Neural cell (in vitro differentiated cells): Measurements from ENCODE around the gene ARF4.

Experiments
- TAF1 ChIP-seq: IDR thresholded peaks from 2 replicates; pipeline ENCODE4 v1.6.1; 2012; ENCODE audit warnings: low read depth
- TF ChIP-seq, protein P1 (sequence below): fragments of 450-650 bp; IDR thresholded peaks from 2 replicates; pipeline ENCODE4 v1.5.1; 2014; ENCODE audit warnings: antibody characterized with exemption, mild to moderate bottlenecking, moderate library complexity; ENCODE audit not compliant: poor library complexity, severe bottlenecking

DNA sequence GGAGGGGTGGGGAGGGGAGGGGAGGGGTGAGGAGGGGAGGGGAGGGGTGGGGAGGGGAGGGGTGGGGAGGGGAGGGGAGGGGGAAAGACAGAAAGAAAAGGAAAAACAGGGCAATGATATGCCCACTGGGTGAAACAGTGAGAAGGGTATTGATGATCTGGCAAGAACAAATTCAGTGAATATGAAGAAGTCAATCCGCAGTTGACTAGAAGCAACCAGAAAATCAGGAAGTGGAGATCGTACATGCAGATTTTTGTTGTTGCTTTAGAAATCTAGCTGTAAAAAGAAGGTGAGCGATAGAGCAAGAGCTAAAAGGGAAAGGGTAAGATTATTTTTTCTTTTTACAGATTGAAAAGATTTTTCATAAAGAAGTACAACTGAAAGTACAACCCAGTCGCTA lies 47.6 kb upstream of the ARF4 start:
- TF ChIP-seq, protein P1, sequence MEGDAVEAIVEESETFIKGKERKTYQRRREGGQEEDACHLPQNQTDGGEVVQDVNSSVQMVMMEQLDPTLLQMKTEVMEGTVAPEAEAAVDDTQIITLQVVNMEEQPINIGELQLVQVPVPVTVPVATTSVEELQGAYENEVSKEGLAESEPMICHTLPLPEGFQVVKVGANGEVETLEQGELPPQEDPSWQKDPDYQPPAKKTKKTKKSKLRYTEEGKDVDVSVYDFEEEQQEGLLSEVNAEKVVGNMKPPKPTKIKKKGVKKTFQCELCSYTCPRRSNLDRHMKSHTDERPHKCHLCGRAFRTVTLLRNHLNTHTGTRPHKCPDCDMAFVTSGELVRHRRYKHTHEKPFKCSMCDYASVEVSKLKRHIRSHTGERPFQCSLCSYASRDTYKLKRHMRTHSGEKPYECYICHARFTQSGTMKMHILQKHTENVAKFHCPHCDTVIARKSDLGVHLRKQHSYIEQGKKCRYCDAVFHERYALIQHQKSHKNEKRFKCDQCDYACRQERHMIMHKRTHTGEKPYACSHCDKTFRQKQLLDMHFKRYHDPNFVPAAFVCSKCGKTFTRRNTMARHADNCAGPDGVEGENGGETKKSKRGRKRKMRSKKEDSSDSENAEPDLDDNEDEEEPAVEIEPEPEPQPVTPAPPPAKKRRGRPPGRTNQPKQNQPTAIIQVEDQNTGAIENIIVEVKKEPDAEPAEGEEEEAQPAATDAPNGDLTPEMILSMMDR, result no peak
- TF ChIP-seq TAF1, result no peak
